Activated CD4-positive, alpha-beta memory T cell treated with anti-CD3 and anti-CD28 coated beads for 36 hours (primary cell): Measurements from ENCODE around the gene LTF. TPM values are rescaled to one million over a fixed set of nuclear protein-coding genes. Genes with fewer than 3 reads are reported as not detected.
"Not testable (repeated sequence)": the region's sequence is repeated elsewhere in the genome, so short reads cannot be mapped to it uniquely, and the experiment has no call there.

Source experiments
- CTCF ChIA-PET: fragments of 350-600 bp; sonication (Branson Sonifier 250); formaldehyde crosslinking; loops from one replicate; lab custom pipeline; 2021; ENCODE audit warnings: antibody characterized with exemption, inconsistent platforms; lab: Charles Lee
- POLR2A ChIA-PET: fragments of 350-600 bp; sonication (Branson Sonifier 250); formaldehyde crosslinking; loops from one replicate; lab custom pipeline; 2021; ENCODE audit warnings: antibody characterized with exemption; lab: Charles Lee
- DNase-seq: peaks from one replicate; pipeline ENCODE4 v3.0.0-alpha.2; 2020
- H3K27ac Mint-ChIP-seq: one replicate; pipeline ENCODE4 v1.8.0; 2021; ENCODE audit warnings: mixed read lengths
- H3K27me3 Mint-ChIP-seq: one replicate; pipeline ENCODE4 v1.8.0; 2021; ENCODE audit warnings: mixed read lengths
- H3K36me3 Mint-ChIP-seq: one replicate; pipeline ENCODE4 v1.8.0; 2021; ENCODE audit warnings: mixed read lengths
- H3K4me1 Mint-ChIP-seq: one replicate; pipeline ENCODE4 v1.8.0; 2021; ENCODE audit warnings: low read depth, mixed read lengths
- H3K4me3 Mint-ChIP-seq: one replicate; pipeline ENCODE4 v1.8.0; 2021; ENCODE audit warnings: mild to moderate bottlenecking, mixed read lengths
- H3K9me3 Mint-ChIP-seq: one replicate; pipeline ENCODE4 v1.8.0; 2021; ENCODE audit warnings: mixed read lengths
- intact Hi-C: fragments of 100-400 bp; cut with micrococcal nuclease; formaldehyde crosslinking; loops from one replicate; pipeline ENCODE4 v1.15.1; 2023
- total RNA-seq, 2 experiments: library from RNA; stranded (reverse); gene quantifications; one replicate each; pipeline ENCODE4 v1.2.3, GENCODE V29; 2021

LTF gene
- total RNA-seq, 2 experiments from 2014 or later: not detected

GRCh38 chr3:46393011-46393410, 71.7 kb downstream of the LTF start:
- Mint-ChIP-seq H3K9me3 (no peaks in the 10 kb centered on the region), H3K27ac (no peak overlapping the region), H3K27me3 (peaks cover 7% of the 10 kb centered on the region), H3K4me1 (peaks cover 2% of the 10 kb centered on the region), H3K36me3 (no peaks in the 10 kb centered on the region), H3K4me3 (no peak overlapping the region)
- no peak for DNase-seq
- POLR2A ChIA-PET: no interaction called here
- CTCF ChIA-PET: no interaction called here
- intact Hi-C loops: no loop called here

DNA sequence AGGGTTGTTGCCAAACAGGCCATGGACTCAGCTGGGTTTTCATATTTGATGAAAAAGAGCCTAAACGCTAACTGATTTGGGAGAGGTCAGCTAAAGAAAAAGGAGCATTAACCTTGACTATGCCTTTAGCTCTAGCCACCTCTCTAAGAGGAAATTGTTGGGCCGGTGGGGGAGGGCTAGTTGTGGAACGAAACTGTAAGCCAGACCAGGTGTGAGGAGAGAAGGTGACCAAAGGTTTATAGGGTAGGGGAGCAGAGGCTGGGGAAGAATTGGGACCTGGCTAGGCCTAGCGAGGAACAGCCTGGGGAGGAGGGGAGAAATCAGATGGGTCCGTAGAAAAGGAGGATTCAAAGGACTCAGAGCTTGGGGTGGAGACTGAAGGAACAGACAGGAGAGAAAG, 73.2 kb downstream of the LTF start:
- CTCF ChIA-PET, H3K9me3 Mint-ChIP-seq, H3K4me3 Mint-ChIP-seq, H3K27me3 Mint-ChIP-seq, H3K36me3 Mint-ChIP-seq, H3K27ac Mint-ChIP-seq, DNase-seq, H3K4me1 Mint-ChIP-seq, POLR2A ChIA-PET, intact Hi-C loops: not testable (repeated sequence)

- no peaks in the 10 kb centered on the region for H3K9me3 Mint-ChIP-seq
- intact Hi-C loops: no loop called here
- ChIA-PET POLR2A (interaction anchor here (0.6 kb wide), 1 partner anchor 171 kb away, joined by 3 read pairs; no protein-coding TSS in a partner anchor), CTCF (no interaction called here)
- DNase-seq: no peak
- no peak overlapping the region for H3K27ac Mint-ChIP-seq
- no peak overlapping the region for H3K4me3 Mint-ChIP-seq
- peaks cover 3% of the 10 kb centered on the region for H3K4me1 Mint-ChIP-seq
- no peaks in the 10 kb centered on the region for H3K36me3 Mint-ChIP-seq
- peaks cover 3% of the 10 kb centered on the region for H3K27me3 Mint-ChIP-seq
Observed at GRCh38 chr3:46389306-46389705, 75.4 kb downstream of the LTF start.

GRCh38 chr3:46388847-46389246, 75.9 kb downstream of the LTF start:
- H3K4me1 Mint-ChIP-seq, H3K4me3 Mint-ChIP-seq, H3K36me3 Mint-ChIP-seq, H3K27me3 Mint-ChIP-seq, H3K27ac Mint-ChIP-seq, DNase-seq, intact Hi-C loops, H3K9me3 Mint-ChIP-seq, CTCF ChIA-PET: not testable (repeated sequence)
- POLR2A ChIA-PET: interaction anchor here (0.6 kb wide), 1 partner anchor 171 kb away, joined by 3 read pairs; no protein-coding TSS in a partner anchor

DNA sequence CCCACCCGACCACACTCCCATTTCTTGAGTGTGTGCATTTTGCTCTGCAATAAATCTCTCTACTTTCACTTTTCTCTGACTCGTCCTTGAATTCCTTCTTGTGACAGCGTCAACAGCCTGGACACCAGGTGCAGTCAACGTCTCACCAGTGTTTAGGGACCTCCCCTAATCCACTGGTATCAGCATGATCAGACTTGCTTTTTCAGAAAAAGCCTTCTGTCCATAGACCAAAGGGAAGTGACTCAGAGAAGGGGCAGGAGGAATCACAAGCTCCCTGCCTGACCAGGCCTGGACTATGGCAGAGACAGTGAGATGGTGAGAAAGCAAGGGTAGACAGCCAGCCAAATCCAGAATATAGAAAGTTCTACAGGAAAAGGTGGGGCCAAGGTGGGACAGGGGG, 78.5 kb downstream of the LTF start:
- H3K4me3 Mint-ChIP-seq: no peak overlapping the region
- H3K27me3 Mint-ChIP-seq: peaks cover 5% of the 10 kb centered on the region
- ChIA-PET CTCF (interaction anchor here (0.7 kb wide), 1 partner anchor 102 kb away, joined by 3 read pairs; no protein-coding TSS in a partner anchor), POLR2A (no interaction called here)
- no peak for DNase-seq
- H3K4me1 Mint-ChIP-seq: peaks cover 8% of the 10 kb centered on the region
- no peak overlapping the region for H3K27ac Mint-ChIP-seq
- intact Hi-C loops: no loop called here
- H3K9me3 Mint-ChIP-seq: no peaks in the 10 kb centered on the region
- no peaks in the 10 kb centered on the region for H3K36me3 Mint-ChIP-seq

Other genes with a start within 250 kb of the LTF start
- not detected for gene CCR3, start 222.4 kb downstream of the LTF start, total RNA-seq
- gene CCR2, start 110.8 kb downstream of the LTF start, total RNA-seq: 1 to 10 TPM; 2.2 TPM
- 1 to 10 TPM; 2.0 to 2.1 TPM for gene CCR5, start 94.0 kb downstream of the LTF start, total RNA-seq
- 1 to 10 TPM; 1.3 to 1.4 TPM for gene CCRL2, start 57.6 kb downstream of the LTF start, total RNA-seq
- not detected for gene RTP3, start 33.1 kb upstream of the LTF start, total RNA-seq
- gene LRRC2, start 101.4 kb upstream of the LTF start, total RNA-seq: not detected
- not detected for gene FAM240A, start 147.6 kb upstream of the LTF start, total RNA-seq
- gene ALS2CL, start 228.8 kb upstream of the LTF start, total RNA-seq: 1 to 10 TPM; 4.0 to 4.3 TPM
- gene TMIE, start 236.5 kb upstream of the LTF start, total RNA-seq: 1 to 10 TPM in 1 of 2 experiments, under 1 TPM in 1; 0.93 to 1.3 TPM